Osteoblast (primary cell): ENCODE data around the gene C2orf78. TPM values are rescaled to one million over a fixed set of nuclear protein-coding genes. Genes with fewer than 3 reads are reported as not detected.

Experiments used
- DNase-seq: peaks from one replicate; pipeline ENCODE4 v3.0.0; 2011; ENCODE audit warnings: low spot score, mixed read lengths; ENCODE audit not compliant: insufficient read length; ENCODE audit errors: missing footprints
- H2AFZ ChIP-seq: 2 replicates; pipeline ENCODE4 v1.6.0; 2011; ENCODE audit warnings: mild to moderate bottlenecking, low read length
- H3K27ac ChIP-seq: 2 replicates; pipeline ENCODE4 v1.5.1; 2011; ENCODE audit warnings: mild to moderate bottlenecking, low read depth, low read length, moderate library complexity
- H3K27me3 ChIP-seq: 2 replicates; pipeline ENCODE4 v1.6.0; 2012; ENCODE audit warnings: mild to moderate bottlenecking, control low read depth, inconsistent platforms, low read length, moderate library complexity; ENCODE audit not compliant: insufficient read depth
- H3K36me3 ChIP-seq: 2 replicates; pipeline ENCODE4 v1.5.1; 2011; ENCODE audit warnings: mild to moderate bottlenecking, low read length, control low read depth, moderate library complexity; ENCODE audit not compliant: insufficient read depth
- H3K4me1 ChIP-seq: 2 replicates; pipeline ENCODE4 v1.5.1; 2011; ENCODE audit warnings: mild to moderate bottlenecking, low read length, control low read depth, moderate library complexity; ENCODE audit not compliant: insufficient read depth
- H3K4me2 ChIP-seq: 2 replicates; pipeline ENCODE4 v1.6.0; 2011; ENCODE audit warnings: mild to moderate bottlenecking, low read length; ENCODE audit not compliant: insufficient read depth
- H3K4me3 ChIP-seq: fragments of 200-600 bp; sonication (generic); 3 replicates; pipeline ENCODE4 v1.5.1; 2012; ENCODE audit warnings: mild to moderate bottlenecking, low read length, inconsistent platforms; ENCODE audit not compliant: insufficient read depth
- H3K79me2 ChIP-seq: 2 replicates; pipeline ENCODE4 v1.6.0; 2012; ENCODE audit warnings: mild to moderate bottlenecking, low read length, control low read depth, inconsistent platforms; ENCODE audit not compliant: insufficient read depth
- H3K9me3 ChIP-seq: 2 replicates; pipeline ENCODE4 v1.5.1; 2011; ENCODE audit warnings: low read depth, low read length, control low read depth
- H4K20me1 ChIP-seq: 2 replicates; pipeline ENCODE4 v1.6.0; 2012; ENCODE audit warnings: mild to moderate bottlenecking, low read length, control low read depth; ENCODE audit not compliant: insufficient read depth
- total RNA-seq: library from RNA; depleted of rRNA; stranded (reverse); fragments of >200 nt; gene quantifications from 2 replicates; pipeline ENCODE4 v1.2.3, GENCODE V29; 2012
- TF ChIP-seq, protein P1 (sequence below): IDR thresholded peaks from 2 replicates; pipeline ENCODE4 v1.5.1; 2011; ENCODE audit warnings: mild to moderate bottlenecking, low read depth, low read length, moderate library complexity; ENCODE audit errors: extremely low read depth

The C2orf78 gene
- total RNA-seq, 1 donor, result not detected

DNA sequence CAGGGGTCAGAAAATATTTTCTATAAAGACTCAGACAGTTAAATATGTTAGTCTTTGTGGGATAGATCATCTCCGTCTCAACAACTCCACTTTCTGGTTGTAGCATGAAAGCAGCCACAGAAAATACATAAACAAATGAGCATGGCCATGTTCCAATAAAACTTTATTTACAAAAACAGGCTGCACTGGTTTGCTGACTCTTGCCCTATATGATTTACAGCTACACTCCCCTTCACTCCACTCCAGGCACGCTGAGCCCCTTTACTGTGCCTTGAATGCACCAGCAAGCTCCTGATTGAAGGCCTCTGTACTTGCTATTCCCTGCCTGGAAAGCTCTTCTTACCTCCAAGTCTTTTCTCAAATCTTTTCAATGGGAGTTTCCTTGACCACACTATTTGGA is 39.0 kb downstream of the C2orf78 start:
- H4K20me1 ChIP-seq, result no peaks in the 10 kb centered on the region

DNA sequence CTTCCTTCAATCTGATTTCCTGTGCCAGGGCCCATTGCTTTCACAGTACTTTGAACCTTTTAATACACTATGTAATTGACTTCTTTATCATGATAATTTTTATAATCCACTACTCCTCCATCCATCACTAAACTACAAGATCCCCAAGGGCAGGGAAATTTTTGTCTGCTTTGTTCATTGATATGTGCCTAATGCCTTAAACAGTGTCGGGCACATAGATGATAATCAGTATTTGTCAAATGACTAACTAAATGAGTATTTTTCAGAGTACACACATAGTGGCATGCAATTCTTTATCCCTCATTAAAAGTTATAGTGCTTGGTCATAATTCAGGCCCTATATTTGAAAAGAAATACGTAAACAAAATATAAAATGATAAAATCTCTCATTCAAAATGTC is 39.4 kb downstream of the C2orf78 start:
- no peak overlapping the region for H2AFZ ChIP-seq
- H3K36me3 ChIP-seq, result no peaks in the 10 kb centered on the region
- TF ChIP-seq, protein P1, sequence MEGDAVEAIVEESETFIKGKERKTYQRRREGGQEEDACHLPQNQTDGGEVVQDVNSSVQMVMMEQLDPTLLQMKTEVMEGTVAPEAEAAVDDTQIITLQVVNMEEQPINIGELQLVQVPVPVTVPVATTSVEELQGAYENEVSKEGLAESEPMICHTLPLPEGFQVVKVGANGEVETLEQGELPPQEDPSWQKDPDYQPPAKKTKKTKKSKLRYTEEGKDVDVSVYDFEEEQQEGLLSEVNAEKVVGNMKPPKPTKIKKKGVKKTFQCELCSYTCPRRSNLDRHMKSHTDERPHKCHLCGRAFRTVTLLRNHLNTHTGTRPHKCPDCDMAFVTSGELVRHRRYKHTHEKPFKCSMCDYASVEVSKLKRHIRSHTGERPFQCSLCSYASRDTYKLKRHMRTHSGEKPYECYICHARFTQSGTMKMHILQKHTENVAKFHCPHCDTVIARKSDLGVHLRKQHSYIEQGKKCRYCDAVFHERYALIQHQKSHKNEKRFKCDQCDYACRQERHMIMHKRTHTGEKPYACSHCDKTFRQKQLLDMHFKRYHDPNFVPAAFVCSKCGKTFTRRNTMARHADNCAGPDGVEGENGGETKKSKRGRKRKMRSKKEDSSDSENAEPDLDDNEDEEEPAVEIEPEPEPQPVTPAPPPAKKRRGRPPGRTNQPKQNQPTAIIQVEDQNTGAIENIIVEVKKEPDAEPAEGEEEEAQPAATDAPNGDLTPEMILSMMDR, result no peak
- no peak overlapping the region for H3K4me3 ChIP-seq
- H4K20me1 ChIP-seq, result no peaks in the 10 kb centered on the region
- no peaks in the 10 kb centered on the region for H3K9me3 ChIP-seq
- H3K27me3 ChIP-seq, result peaks cover 17% of the 10 kb centered on the region
- no peaks in the 10 kb centered on the region for H3K79me2 ChIP-seq
- peaks cover 4% of the 10 kb centered on the region for H3K4me1 ChIP-seq
- DNase-seq, result no peak
- H3K4me2 ChIP-seq, result no peak overlapping the region
- no peak overlapping the region for H3K27ac ChIP-seq

More for the DNA sequence above, 39.0 kb downstream of the C2orf78 start:
- H2AFZ ChIP-seq, result no peak overlapping the region
- H3K9me3 ChIP-seq, result no peaks in the 10 kb centered on the region
- H3K4me3 ChIP-seq, result no peak overlapping the region
- DNase-seq, result no peak
- H3K79me2 ChIP-seq, result no peaks in the 10 kb centered on the region
- H3K4me2 ChIP-seq, result no peak overlapping the region
- H3K36me3 ChIP-seq, result no peaks in the 10 kb centered on the region
- H3K27ac ChIP-seq, result no peak overlapping the region
- TF ChIP-seq, protein P1, result no peak
- H3K27me3 ChIP-seq, result peaks cover 17% of the 10 kb centered on the region
- peaks cover under 1% of the 10 kb centered on the region for H3K4me1 ChIP-seq

DNA sequence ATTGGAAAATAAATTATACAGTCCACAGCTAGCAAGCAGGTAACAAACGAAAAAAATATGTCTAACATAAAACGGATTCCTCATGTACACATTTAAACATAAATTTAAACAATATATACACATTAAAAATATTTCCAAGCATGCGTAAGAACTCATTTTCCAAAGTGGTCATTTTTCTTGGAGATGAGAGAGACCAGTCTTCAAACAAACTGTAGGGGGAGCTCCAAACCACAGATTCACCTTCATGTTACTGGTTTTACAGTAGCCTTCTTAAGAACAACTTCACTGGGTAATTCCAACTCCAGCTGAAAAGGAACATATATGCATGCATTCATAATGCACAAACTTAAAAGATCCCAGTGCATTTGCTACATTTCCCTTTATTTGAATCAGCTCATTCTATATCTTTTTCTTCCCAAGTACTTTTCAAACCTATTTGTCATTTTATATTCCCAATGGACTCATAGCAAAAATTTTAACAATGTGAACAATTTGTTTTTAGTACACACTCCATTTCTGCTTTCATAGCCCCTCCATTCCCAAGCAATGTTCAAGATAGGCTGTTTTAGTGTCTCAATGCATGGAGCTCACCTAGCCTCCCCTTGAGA is 40.0 kb downstream of the C2orf78 start:
- no peak overlapping the region for H3K27ac ChIP-seq
- no peak overlapping the region for H3K4me2 ChIP-seq
- no peak overlapping the region for H3K4me3 ChIP-seq
- H3K9me3 ChIP-seq, result no peaks in the 10 kb centered on the region
- H3K36me3 ChIP-seq, result no peaks in the 10 kb centered on the region
- H3K79me2 ChIP-seq, result no peaks in the 10 kb centered on the region
- H3K4me1 ChIP-seq, result peaks cover 6% of the 10 kb centered on the region
- TF ChIP-seq, protein P1, result peak; percentile 87
- no peaks in the 10 kb centered on the region for H4K20me1 ChIP-seq
- H3K27me3 ChIP-seq, result peaks cover 17% of the 10 kb centered on the region
- H2AFZ ChIP-seq, result no peak overlapping the region
- DNase-seq, result no peak

DNA sequence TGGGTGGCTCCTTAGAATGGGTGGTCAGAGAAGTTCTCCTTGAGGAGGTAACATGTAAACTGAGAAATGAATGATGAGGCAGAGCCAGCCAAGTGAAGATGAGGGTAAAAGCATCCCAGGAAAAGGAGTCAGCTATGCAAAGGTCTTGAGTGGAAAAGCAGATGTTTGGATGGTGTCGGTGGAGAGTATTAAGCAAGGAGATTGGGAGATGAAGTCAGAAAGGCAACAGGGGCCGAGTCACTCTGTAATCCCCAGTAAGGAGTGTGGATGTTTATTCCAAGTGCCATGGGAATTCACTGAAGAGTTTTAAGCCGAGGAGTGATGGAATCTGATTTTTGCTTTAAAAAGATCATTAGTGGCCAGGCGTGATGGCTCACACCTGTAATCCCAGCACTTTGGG is 41.4 kb downstream of the C2orf78 start:
- peaks cover 11% of the 10 kb centered on the region for H3K27me3 ChIP-seq
- no peaks in the 10 kb centered on the region for H3K36me3 ChIP-seq
- H2AFZ ChIP-seq, result no peak overlapping the region
- TF ChIP-seq, protein P1, result no peak
- H3K27ac ChIP-seq, result no peak overlapping the region
- H3K4me1 ChIP-seq, result peaks cover 17% of the 10 kb centered on the region
- H3K9me3 ChIP-seq, result no peaks in the 10 kb centered on the region
- no peak for DNase-seq
- H3K79me2 ChIP-seq, result peaks cover 8% of the 10 kb centered on the region
- H3K4me2 ChIP-seq, result no peak overlapping the region
- no peaks in the 10 kb centered on the region for H4K20me1 ChIP-seq
- H3K4me3 ChIP-seq, result no peak overlapping the region
